ENCODE measurements around the gene SDS.

The SDS gene

DNA sequence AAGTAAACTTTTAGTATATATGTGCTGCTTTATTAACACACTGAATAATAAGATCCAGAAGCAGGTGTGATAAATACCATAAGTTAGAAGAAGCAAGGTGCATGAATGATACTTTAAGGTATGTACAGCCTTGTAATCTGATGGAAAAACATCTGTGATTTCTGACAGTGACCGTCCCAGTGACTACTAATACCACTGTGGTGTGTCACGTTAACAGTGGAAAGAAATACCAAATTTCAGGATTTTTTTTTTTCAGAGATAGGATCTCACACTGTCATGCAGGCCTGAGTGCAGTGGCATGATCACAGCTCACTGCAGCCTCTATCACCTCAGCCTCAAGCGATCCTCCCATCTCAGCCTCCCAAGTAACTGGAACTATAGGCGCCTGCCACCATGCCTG lies 21.5 kb downstream of the SDS start:
- no peaks in the 10 kb centered on the region for H3K4me1 ChIP-seq (ENCODE audit: control insufficient read depth, insufficient read depth, low read length, poor library complexity, severe bottlenecking)
- DNase-seq: no peak
- H3K9me3 ChIP-seq (ENCODE audit: control insufficient read depth, low read length): no peaks in the 10 kb centered on the region
- H3K36me3 ChIP-seq (ENCODE audit: control insufficient read depth, insufficient read depth, low read length): peaks cover 21% of the 10 kb centered on the region
- no peak overlapping the region for H3K4me3 ChIP-seq (ENCODE audit: insufficient read depth, low read depth, low read length, poor library complexity, severe bottlenecking)
- no peaks in the 10 kb centered on the region for H3K27me3 ChIP-seq (replicated peaks; ENCODE audit: control insufficient read depth, insufficient read depth, low read length, poor library complexity, severe bottlenecking)
- no peak overlapping the region for H3K27ac ChIP-seq (ENCODE audit: insufficient read depth, low read length, poor library complexity, severe bottlenecking)

DNA sequence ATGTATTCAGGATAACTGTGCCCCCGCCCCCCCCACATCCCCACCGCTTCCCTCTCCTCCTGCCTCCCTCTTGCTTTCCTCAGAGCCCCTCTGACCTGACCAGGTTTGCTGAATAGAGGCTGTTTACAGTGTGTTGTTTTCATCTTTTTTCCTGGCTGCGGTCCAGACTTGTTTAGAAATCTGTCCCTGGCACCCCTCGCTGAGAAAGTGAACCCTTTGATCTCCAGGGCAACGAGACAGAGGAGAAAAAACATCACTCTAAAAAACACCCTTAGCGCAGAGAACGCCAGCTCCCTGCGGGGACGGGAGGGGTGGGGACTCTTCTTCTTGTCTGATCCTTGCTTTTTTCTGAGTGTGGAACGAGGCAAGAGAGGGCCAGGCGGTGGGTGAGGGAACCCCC lies 22.5 kb downstream of the SDS start:
- Histone ChIP-seq H3K9me3 (ENCODE audit: control insufficient read depth, low read length) (no peaks in the 10 kb centered on the region), H3K27me3 (replicated peaks; ENCODE audit: control insufficient read depth, insufficient read depth, low read length, poor library complexity, severe bottlenecking) (no peaks in the 10 kb centered on the region), H3K4me3 (ENCODE audit: insufficient read depth, low read depth, low read length, poor library complexity, severe bottlenecking) (no peak overlapping the region), H3K4me1 (ENCODE audit: control insufficient read depth, insufficient read depth, low read length, poor library complexity, severe bottlenecking) (no peaks in the 10 kb centered on the region), H3K36me3 (ENCODE audit: control insufficient read depth, insufficient read depth, low read length) (peaks cover 21% of the 10 kb centered on the region), H3K27ac (ENCODE audit: insufficient read depth, low read length, poor library complexity, severe bottlenecking) (no peak overlapping the region)
- DNase-seq: no peak

DNA sequence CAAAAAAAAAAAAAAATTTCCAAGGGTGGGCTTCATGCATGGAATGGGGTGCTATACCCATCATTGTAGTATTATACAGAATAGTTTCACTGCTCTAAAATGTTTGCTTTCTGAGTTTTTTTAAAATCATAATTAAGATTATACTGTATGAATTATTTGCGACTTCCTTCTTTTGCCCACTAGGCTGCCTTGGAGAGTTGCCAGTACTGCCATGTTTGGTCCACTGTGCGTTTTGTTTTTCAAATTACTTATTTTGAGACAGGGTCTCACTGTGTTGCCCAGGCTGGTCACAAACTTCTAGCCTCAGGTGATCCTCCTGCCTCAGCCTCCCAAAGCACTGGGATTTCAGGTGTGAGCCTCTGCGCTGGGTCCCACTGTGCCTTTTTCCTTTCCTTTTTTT lies 25.4 kb downstream of the SDS start:
- peaks cover 26% of the 10 kb centered on the region for H3K36me3 ChIP-seq (ENCODE audit: control insufficient read depth, insufficient read depth, low read length)

DNA sequence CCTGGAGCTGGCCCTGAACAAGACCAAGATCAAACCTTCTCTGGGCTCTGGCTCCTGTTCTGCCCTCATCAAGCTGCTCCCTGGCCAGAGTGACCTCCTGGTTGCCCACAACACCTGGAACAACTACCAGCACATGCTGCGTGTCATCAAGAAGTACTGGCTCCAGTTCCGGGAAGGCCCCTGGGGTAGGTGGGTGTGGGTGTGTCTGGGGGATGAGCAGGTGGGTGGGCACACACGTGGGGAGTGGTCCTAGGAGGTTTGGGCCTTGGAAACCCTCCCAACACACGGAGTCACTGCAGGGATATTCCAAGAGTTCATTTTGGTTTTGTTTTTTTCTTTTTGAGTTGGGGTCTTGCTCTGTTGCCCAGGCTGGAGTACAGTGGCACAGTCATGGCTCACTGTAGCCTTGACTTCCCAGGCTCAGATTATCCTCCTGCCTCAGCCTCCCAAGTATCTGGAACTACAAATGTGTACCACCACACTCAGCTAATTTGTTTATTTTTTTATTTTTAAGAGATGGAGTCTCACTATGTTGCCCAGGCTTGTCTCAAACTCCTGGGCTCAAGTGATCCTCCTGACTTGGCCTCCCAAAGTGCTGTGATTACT lies 28.8 kb downstream of the SDS start:
- Histone ChIP-seq H3K27me3 (replicated peaks; ENCODE audit: control insufficient read depth, insufficient read depth, low read length, poor library complexity, severe bottlenecking) (no peaks in the 10 kb centered on the region), H3K4me1 (ENCODE audit: control insufficient read depth, insufficient read depth, low read length, poor library complexity, severe bottlenecking) (no peaks in the 10 kb centered on the region), H3K36me3 (ENCODE audit: control insufficient read depth, insufficient read depth, low read length) (peaks cover 25% of the 10 kb centered on the region), H3K27ac (ENCODE audit: insufficient read depth, low read length, poor library complexity, severe bottlenecking) (no peak overlapping the region), H3K9me3 (ENCODE audit: control insufficient read depth, low read length) (no peaks in the 10 kb centered on the region), H3K4me3 (ENCODE audit: insufficient read depth, low read depth, low read length, poor library complexity, severe bottlenecking) (no peak overlapping the region)
- no peak for DNase-seq

More for the DNA sequence above, 25.4 kb downstream of the SDS start:
- Histone ChIP-seq H3K9me3 (ENCODE audit: control insufficient read depth, low read length) (no peaks in the 10 kb centered on the region), H3K27me3 (replicated peaks; ENCODE audit: control insufficient read depth, insufficient read depth, low read length, poor library complexity, severe bottlenecking) (no peaks in the 10 kb centered on the region), H3K27ac (ENCODE audit: insufficient read depth, low read length, poor library complexity, severe bottlenecking) (no peak overlapping the region), H3K4me1 (ENCODE audit: control insufficient read depth, insufficient read depth, low read length, poor library complexity, severe bottlenecking) (no peaks in the 10 kb centered on the region), H3K4me3 (ENCODE audit: insufficient read depth, low read depth, low read length, poor library complexity, severe bottlenecking) (no peak overlapping the region)
- DNase-seq: no peak

DNA sequence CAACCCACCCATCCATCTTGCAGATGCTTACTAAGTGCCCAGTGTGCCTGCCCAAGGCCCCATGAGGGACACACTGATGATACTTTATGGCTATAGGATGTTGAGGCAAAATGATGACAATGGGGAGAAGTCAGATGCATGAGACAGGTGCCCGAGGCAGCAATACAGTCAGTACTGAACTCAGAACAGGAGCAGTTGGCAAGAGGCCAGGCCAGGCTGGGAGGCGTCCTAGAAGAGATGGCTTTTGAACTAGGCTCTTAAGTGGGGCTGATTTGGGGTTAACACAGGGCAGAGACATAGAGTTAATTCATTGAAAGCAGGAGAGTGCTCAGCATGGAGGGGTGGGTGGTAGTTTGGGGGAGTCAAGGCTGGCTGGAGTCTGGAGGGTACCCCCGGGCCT lies 29.7 kb downstream of the SDS start:
- no peaks in the 10 kb centered on the region for H3K9me3 ChIP-seq (ENCODE audit: control insufficient read depth, low read length)
- H3K4me3 ChIP-seq (ENCODE audit: insufficient read depth, low read depth, low read length, poor library complexity, severe bottlenecking): no peak overlapping the region
- no peak overlapping the region for H3K27ac ChIP-seq (ENCODE audit: insufficient read depth, low read length, poor library complexity, severe bottlenecking)
- DNase-seq: no peak
- no peaks in the 10 kb centered on the region for H3K27me3 ChIP-seq (replicated peaks; ENCODE audit: control insufficient read depth, insufficient read depth, low read length, poor library complexity, severe bottlenecking)
- peaks cover 25% of the 10 kb centered on the region for H3K36me3 ChIP-seq (ENCODE audit: control insufficient read depth, insufficient read depth, low read length)
- H3K4me1 ChIP-seq (ENCODE audit: control insufficient read depth, insufficient read depth, low read length, poor library complexity, severe bottlenecking): no peaks in the 10 kb centered on the region

DNA sequence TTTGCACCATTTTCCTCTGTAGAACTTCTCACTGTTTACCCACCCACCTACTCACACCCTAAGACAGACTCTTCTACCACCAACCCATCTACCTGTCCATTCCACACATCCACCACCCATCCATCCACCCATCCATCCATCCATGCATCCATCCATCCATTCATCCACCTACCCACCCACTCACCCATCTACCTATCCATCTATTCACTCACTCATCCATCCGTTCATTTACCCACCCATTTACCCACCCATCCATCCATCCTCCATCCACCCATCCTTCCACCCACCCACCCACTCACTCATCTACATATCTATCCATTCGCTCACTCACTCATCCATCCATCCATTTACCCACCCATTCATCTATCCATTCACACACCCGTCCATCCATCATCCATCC lies 30.2 kb downstream of the SDS start:
- Histone ChIP-seq H3K4me1 (ENCODE audit: control insufficient read depth, insufficient read depth, low read length, poor library complexity, severe bottlenecking) (no peaks in the 10 kb centered on the region), H3K9me3 (ENCODE audit: control insufficient read depth, low read length) (no peaks in the 10 kb centered on the region), H3K4me3 (ENCODE audit: insufficient read depth, low read depth, low read length, poor library complexity, severe bottlenecking) (no peak overlapping the region), H3K27ac (ENCODE audit: insufficient read depth, low read length, poor library complexity, severe bottlenecking) (no peak overlapping the region), H3K27me3 (replicated peaks; ENCODE audit: control insufficient read depth, insufficient read depth, low read length, poor library complexity, severe bottlenecking) (no peaks in the 10 kb centered on the region), H3K36me3 (ENCODE audit: control insufficient read depth, insufficient read depth, low read length) (peaks cover 25% of the 10 kb centered on the region)
- no peak for DNase-seq

DNA sequence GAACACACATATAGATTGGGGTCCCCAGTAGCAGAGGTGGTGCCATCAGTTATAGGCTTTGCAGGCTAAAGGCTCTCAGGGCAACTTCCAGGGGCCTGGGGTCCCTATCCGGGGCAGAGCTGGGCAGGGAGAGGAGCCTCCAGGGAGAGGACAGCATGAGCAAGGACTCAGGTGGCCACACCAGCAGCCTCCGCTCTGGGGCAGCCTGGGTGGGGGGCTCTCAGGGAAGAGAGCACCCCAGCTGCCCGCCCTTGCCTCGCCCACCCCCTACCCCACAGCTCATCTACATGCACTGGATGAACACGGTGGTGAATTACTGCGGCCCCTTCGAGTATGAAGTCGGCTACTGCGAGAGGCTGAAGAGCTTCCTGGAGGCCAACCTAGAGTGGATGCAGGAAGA lies 31.3 kb downstream of the SDS start:
- H3K36me3 ChIP-seq (ENCODE audit: control insufficient read depth, insufficient read depth, low read length): peaks cover 25% of the 10 kb centered on the region
- no peaks in the 10 kb centered on the region for H3K27me3 ChIP-seq (replicated peaks; ENCODE audit: control insufficient read depth, insufficient read depth, low read length, poor library complexity, severe bottlenecking)
- no peak overlapping the region for H3K4me3 ChIP-seq (ENCODE audit: insufficient read depth, low read depth, low read length, poor library complexity, severe bottlenecking)
- H3K4me1 ChIP-seq (ENCODE audit: control insufficient read depth, insufficient read depth, low read length, poor library complexity, severe bottlenecking): no peaks in the 10 kb centered on the region
- no peak overlapping the region for H3K27ac ChIP-seq (ENCODE audit: insufficient read depth, low read length, poor library complexity, severe bottlenecking)
- no peaks in the 10 kb centered on the region for H3K9me3 ChIP-seq (ENCODE audit: control insufficient read depth, low read length)
- no peak for DNase-seq

DNA sequence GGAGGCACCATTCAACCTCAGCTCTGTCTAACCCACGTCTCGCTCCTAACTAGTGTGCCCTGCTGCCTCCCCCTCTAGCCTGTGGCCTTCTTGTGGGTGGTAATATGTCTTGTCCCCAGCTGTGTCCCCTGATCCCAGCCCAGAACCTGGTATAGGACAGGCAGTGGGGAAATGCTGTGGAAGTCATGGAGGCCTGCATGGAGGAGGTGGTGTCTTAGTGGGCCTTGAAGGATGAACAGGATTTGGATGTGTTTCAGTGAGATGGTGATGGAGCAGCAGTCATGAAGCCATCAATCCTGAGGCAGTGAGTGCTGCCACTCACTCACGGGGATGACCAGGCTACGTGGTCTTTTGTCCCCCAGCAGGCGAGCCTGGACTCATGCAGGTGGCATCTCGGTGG lies 31.9 kb downstream of the SDS start:
- no peak overlapping the region for H3K27ac ChIP-seq (ENCODE audit: insufficient read depth, low read length, poor library complexity, severe bottlenecking)
- H3K9me3 ChIP-seq (ENCODE audit: control insufficient read depth, low read length): no peaks in the 10 kb centered on the region
- H3K4me1 ChIP-seq (ENCODE audit: control insufficient read depth, insufficient read depth, low read length, poor library complexity, severe bottlenecking): no peaks in the 10 kb centered on the region
- H3K27me3 ChIP-seq (replicated peaks; ENCODE audit: control insufficient read depth, insufficient read depth, low read length, poor library complexity, severe bottlenecking): no peaks in the 10 kb centered on the region
- peaks cover 25% of the 10 kb centered on the region for H3K36me3 ChIP-seq (ENCODE audit: control insufficient read depth, insufficient read depth, low read length)
- H3K4me3 ChIP-seq (ENCODE audit: insufficient read depth, low read depth, low read length, poor library complexity, severe bottlenecking): no peak overlapping the region
- DNase-seq: no peak

DNA sequence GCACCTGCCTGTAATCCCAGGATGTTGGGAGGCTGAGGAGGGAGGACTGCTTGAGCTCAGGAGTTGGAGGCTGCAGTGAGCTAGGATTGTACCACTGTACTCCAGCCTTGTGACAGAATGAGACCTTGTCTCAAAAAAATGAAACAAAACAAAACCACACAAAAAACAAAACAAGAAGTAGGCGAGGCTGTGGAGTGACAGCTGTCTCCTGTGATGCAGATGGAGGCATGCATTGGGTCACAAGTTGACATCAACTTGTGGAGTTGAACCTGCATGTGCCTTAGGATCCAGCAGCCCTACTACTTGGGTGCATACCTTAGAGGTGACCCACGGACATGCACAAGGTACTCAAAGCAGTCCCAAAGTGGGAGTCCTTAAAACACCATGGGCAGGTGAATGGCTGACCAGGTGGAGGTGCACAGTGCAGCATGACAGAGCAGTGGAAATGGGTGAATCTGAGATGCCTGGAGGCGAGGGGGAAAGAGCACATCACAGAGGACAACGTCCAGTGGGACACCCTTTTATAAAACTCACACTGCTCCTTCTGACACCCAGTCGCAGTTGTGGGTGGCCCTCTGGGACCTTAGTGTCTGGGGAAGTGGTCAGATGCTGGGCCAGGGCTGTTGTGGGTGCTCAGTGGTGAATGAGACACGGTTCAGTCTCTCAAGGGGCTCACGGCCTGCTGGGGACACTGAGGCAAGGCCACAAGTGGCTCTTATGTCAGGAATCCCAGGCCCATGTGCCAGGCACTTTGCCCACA lies 32.6 kb downstream of the SDS start:
- H3K4me1 ChIP-seq (ENCODE audit: control insufficient read depth, insufficient read depth, low read length, poor library complexity, severe bottlenecking): no peaks in the 10 kb centered on the region
- no peak overlapping the region for H3K4me3 ChIP-seq (ENCODE audit: insufficient read depth, low read depth, low read length, poor library complexity, severe bottlenecking)
- no peak for DNase-seq
- H3K36me3 ChIP-seq (ENCODE audit: control insufficient read depth, insufficient read depth, low read length): peaks cover 25% of the 10 kb centered on the region
- no peaks in the 10 kb centered on the region for H3K9me3 ChIP-seq (ENCODE audit: control insufficient read depth, low read length)
- H3K27ac ChIP-seq (ENCODE audit: insufficient read depth, low read length, poor library complexity, severe bottlenecking): no peak overlapping the region
- H3K27me3 ChIP-seq (replicated peaks; ENCODE audit: control insufficient read depth, insufficient read depth, low read length, poor library complexity, severe bottlenecking): no peaks in the 10 kb centered on the region

DNA sequence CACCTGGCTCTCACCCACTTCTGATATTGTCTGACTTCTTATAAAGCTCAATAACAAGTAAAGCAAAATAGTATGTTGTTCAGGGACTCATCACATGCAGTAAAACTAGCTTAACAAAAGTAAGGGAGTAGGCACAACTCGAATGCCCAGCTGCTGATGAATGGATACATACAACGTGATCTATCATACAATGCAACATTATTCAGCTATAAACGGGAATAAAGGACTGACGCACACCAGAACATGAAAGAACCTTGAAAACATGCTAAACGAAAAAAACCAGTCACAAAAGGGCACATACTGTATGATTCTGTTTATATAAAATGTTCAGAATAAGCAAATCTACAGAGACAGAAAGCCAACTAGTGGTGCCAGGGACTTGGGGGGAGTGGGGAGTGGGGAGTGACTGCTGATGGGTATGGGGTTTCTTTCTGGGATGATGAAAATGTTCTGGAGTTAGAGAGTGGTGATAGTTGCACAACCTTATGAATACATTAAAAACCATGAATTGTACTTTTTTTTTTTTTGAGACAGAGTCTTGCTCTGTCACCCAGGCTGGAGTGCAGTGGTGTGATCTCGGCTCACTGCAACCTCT lies 34.2 kb downstream of the SDS start:
- H3K9me3 ChIP-seq (ENCODE audit: control insufficient read depth, low read length): no peaks in the 10 kb centered on the region
- no peak for DNase-seq
- H3K27ac ChIP-seq (ENCODE audit: insufficient read depth, low read length, poor library complexity, severe bottlenecking): no peak overlapping the region
- no peaks in the 10 kb centered on the region for H3K27me3 ChIP-seq (replicated peaks; ENCODE audit: control insufficient read depth, insufficient read depth, low read length, poor library complexity, severe bottlenecking)
- no peaks in the 10 kb centered on the region for H3K4me1 ChIP-seq (ENCODE audit: control insufficient read depth, insufficient read depth, low read length, poor library complexity, severe bottlenecking)
- H3K4me3 ChIP-seq (ENCODE audit: insufficient read depth, low read depth, low read length, poor library complexity, severe bottlenecking): no peak overlapping the region
- H3K36me3 ChIP-seq (ENCODE audit: control insufficient read depth, insufficient read depth, low read length): peaks cover 13% of the 10 kb centered on the region
